ENCODE data around the gene ASTN2.

Gene ASTN2

GRCh38 chr9:117060963-117061362 lies 353.9 kb downstream of the ASTN2 start:
- DNase-seq (ENCODE audit: extremely low spot score, insufficient read length, low read depth) (no peak), FAIRE-seq (no peak)

- no peak for DNase-seq (ENCODE audit: extremely low spot score, insufficient read length, low read depth)
- no peak for FAIRE-seq
Measured at GRCh38 chr9:117050007-117050406, 364.9 kb downstream of the ASTN2 start.

DNA sequence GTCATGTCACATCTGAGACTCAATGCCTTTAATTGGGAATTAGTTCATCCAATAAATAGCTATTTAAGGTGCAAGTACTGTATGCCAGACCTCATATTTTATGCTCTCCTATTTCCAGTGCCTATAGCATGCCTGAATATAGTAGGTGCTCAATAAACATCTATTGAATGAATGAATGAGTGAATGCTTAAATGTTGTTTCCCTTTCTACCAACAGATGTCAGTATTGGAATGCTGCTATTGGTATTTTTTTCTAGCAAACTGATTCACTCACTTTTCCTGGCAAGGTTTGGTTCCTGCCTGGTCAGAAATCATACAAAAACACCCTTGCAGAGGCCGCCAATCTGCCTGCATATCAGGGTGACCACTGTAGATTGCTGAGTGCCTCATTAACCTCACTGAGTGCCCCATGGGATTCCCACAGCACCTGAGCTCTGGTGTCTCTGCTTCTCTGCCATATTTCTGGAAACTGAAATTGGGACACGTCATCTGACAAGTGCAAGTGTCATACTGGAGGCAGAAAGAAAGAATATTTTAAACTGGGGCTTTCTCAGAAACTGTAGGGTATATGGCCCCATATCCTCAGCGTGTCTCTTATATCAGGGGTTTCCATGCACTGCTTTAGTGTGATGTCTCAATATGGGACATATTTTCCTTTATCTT lies 368.1 kb downstream of the ASTN2 start:
- DNase-seq (ENCODE audit: extremely low spot score, insufficient read length, low read depth) (no peak), FAIRE-seq (peak; percentile 5)

DNA sequence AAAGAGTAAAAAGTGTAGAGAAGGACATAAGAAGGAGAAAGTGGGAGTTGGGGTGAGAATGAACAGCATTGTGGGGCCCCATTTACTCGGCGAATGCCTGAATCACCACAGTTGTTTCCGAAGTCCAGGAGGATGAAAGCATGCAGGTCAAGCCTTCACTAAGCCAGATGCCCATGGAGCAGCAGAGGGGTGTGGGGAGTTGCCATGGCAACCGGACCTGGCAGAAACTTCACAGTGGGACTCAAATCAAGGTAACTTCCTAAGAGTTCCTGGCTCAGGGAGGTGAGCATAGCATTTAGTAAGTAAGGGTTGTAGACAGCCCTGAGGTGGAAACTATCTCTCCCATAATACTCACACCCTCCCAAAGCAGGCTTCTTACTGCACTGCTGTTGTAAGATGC lies 370.6 kb downstream of the ASTN2 start:
- DNase-seq (ENCODE audit: extremely low spot score, insufficient read length, low read depth) (no peak), FAIRE-seq (no peak)

DNA sequence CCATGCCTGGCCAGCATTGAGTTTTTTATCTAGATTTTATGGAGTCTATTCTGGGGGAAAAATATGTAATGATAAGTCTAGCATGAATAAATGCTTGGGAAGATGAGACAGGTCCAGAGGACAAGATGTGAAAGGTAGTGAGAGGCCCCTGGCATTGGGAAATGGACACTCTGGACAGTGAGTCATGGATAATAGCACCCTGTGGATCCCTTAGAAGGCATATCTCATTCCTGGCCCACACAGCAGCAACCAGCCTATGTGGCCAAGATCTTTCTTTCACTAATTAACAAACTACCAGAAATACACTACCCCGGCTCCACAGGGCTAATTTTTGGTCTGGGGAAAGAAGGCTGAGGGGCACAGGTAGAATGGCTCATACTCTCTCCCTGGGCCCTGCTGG lies 371.7 kb downstream of the ASTN2 start:
- no peak for FAIRE-seq

DNA sequence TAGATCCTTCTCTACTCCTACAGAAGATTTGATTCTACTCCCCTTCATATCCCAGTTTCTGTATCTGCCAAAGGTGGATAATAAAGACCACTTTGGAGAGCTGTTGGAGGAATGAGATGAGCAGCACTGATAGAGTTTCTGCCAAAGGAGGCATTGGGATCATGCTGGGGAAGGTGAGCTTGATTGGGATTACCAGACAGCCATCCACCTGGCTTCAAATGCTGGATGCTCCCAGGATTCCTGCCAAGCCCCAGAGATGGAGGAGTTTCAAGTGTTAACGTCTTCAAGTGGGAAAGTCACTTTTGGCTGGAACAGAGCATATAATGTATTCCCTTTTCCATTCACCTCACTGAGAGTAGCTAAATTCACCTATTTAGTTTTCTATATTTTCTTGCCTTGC lies 379.3 kb downstream of the ASTN2 start:
- no peak for FAIRE-seq

More for the DNA sequence above, 371.7 kb downstream of the ASTN2 start:
- no peak for DNase-seq (ENCODE audit: extremely low spot score, insufficient read length, low read depth)

DNA sequence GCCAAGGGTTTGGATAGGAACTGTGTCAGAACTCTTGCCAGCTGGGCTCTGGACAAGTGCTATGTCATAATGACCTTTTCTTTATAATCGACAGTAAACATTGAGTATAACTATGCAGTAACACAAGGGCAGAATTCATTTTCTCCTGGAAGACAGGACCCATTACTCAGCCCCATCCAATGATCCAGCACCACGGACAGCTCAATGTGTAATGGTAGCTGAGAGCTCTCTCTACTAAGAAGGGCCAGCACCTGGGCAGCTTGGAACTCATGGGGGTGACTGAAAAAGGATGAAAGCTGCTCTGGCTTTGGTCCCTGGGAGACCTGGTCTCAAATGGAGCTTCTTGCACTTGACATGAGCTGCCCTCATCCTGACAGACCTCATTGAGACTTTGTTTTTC lies 380.0 kb downstream of the ASTN2 start:
- DNase-seq (ENCODE audit: extremely low spot score, insufficient read length, low read depth) (no peak), FAIRE-seq (no peak)

More for the DNA sequence above, 379.3 kb downstream of the ASTN2 start:
- DNase-seq (ENCODE audit: extremely low spot score, insufficient read length, low read depth): no peak

DNA sequence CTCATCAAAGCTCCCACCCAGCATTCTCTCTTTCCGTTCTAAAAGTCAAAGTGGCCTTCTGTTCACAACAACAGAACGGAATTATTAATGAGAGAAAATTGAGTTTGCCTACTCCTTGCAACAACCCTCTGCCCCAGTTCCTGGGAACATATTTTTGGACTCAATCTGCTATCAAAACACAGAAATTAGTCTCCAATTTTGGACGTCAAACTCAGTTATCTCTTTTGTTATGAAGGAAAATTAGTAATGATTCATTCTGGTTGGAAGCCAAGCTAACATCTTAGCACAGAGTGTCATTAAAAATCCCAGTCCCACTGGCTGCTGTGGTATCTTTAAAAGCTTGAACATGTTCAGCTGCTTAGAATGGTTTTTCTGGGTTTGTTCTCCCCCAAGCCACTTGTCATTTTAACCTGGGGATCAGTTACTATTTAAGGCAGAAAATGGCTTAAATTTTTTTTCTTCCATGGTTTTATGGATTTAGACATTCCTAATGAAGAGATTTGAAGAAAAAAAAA lies 384.5 kb downstream of the ASTN2 start:
- DNase-seq (ENCODE audit: extremely low spot score, insufficient read length, low read depth): no peak
- FAIRE-seq: no peak

- DNase-seq (ENCODE audit: extremely low spot score, insufficient read length, low read depth) (no peak), FAIRE-seq (no peak)
Measured at GRCh38 chr9:117029341-117029740, 385.5 kb downstream of the ASTN2 start.

GRCh38 chr9:117028103-117028858 lies 386.6 kb downstream of the ASTN2 start:
- FAIRE-seq: no peak

GRCh38 chr9:117021906-117022305 lies 393.0 kb downstream of the ASTN2 start:
- no peak for FAIRE-seq
- no peak for DNase-seq (ENCODE audit: extremely low spot score, insufficient read length, low read depth)

More at GRCh38 chr9:117028103-117028858, 386.6 kb downstream of the ASTN2 start:
- DNase-seq (ENCODE audit: extremely low spot score, insufficient read length, low read depth): no peak

GRCh38 chr9:117018966-117019617 lies 395.8 kb downstream of the ASTN2 start:
- DNase-seq (ENCODE audit: extremely low spot score, insufficient read length, low read depth): no peak
- no peak for FAIRE-seq

DNA sequence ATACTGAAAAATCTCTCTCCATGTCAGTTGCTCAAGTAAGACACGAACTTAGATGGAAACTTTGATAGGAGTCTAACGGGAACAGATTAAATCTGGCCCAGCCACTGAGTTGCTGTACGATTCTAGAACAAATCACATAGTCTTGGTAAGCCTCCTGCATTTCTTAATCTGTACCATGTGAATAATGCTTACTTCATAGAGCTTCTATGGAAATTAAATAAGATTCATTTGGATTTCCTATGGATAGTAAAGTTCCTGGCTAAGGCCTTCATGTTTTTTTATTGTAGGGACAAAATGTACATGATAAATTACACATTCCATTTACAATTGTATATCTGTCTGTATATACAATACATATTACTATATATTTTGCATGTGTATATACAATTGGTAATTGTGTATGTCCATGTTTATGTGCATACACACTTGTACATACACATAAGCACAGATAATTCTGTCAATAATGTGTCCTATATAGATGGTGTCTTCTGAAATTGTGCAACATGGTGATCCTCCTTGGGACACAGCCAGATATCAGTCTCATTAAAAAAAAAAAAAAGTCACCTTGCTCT lies 397.4 kb downstream of the ASTN2 start:
- DNase-seq (ENCODE audit: extremely low spot score, insufficient read length, low read depth) (no peak), FAIRE-seq (no peak)

DNA sequence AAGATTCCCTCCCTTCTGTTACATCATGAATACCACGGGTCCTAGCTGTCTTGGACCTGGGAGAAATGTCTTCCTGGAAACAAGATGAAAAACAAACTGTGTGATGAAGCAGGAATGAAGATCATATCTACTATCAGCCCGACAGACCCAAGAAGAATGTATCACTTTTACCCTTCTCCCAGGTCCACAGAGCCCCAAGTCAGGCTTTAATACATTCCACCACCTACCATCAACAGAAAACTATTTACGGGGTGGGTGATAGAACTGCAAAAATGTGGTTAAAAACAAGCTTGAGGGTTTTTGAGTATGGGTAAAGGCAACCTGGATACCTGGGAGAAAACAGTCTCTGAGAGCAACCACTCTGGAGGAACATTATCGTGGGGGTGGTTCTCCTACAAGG lies 400.8 kb downstream of the ASTN2 start:
- FAIRE-seq (no peak), DNase-seq (ENCODE audit: extremely low spot score, insufficient read length, low read depth) (no peak)

DNA sequence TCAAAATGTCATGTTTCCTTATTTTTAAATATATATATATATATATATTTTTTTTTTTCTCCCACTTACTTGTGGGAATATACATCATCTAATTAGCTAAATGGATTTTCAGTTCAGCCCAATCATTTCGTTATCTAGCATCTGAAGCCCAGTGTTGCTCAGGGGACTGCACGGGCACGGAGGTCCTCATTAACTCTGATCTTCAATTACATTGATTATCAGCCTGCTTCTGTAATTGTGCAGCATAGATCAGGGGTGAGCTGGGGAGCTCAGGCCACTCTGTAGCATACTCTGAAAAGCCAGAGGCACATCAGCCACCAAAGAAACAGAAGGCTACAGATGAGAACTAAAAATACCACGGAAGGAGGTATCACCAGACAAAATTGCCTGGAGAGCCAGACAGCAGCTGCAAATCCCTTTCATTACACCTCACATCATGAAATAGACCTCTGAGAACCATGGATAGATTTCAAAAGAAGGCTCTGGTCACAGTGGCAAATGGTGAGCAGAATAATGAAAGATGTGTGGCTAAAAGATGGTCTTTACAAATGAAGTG lies 401.3 kb downstream of the ASTN2 start:
- DNase-seq (ENCODE audit: extremely low spot score, insufficient read length, low read depth) (no peak), FAIRE-seq (no peak)

- no peak for FAIRE-seq
- DNase-seq (ENCODE audit: extremely low spot score, insufficient read length, low read depth): no peak
Measured at GRCh38 chr9:117010061-117010460, 404.8 kb downstream of the ASTN2 start.

- no peak for DNase-seq (ENCODE audit: extremely low spot score, insufficient read length, low read depth)
- no peak for FAIRE-seq
Measured at GRCh38 chr9:117008876-117009275, 406.0 kb downstream of the ASTN2 start.

GRCh38 chr9:117008461-117008860 lies 406.4 kb downstream of the ASTN2 start:
- FAIRE-seq: no peak
- DNase-seq (ENCODE audit: extremely low spot score, insufficient read length, low read depth): no peak

GRCh38 chr9:117002686-117003085 lies 412.2 kb downstream of the ASTN2 start:
- FAIRE-seq (no peak), DNase-seq (ENCODE audit: extremely low spot score, insufficient read length, low read depth) (no peak)

DNA sequence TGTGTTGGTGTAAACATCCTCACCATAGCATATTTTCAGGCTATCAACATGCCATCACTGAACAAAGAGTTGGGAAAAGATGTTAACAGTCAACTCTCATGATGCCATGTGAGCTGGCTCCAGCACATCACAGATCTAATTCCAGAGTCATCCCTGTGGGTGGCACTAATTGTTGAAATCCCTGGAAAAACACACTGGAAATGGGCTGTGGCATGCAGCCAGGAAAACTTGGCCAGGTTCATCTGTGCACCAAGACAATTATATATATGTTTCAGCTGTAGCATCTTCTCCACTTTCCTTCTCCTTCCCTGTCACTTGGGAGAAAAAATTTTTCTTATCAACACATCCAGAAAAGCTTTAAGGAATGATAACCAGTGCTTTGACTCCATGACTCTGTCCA lies 414.0 kb downstream of the ASTN2 start:
- no peak for DNase-seq (ENCODE audit: extremely low spot score, insufficient read length, low read depth)

More for the DNA sequence above, 414.0 kb downstream of the ASTN2 start:
- no peak for FAIRE-seq

All from GM18507 (cell line).